B cell (primary cell): ENCODE measurements around the gene OGT. TPM values are rescaled to one million over a fixed set of nuclear protein-coding genes. Genes with fewer than 3 reads are reported as not detected.
A peak's percentile ranks its signal among the peaks of the same experiment; 100 is the strongest.

ENCODE experiments used
- ATAC-seq: fragments of 200-7000 bp; cut with Tn5 transposase; one replicate; pipeline ENCODE4 v1.10.0; 2021; ENCODE audit warnings: low read depth, mild to moderate bottlenecking, moderate number of reproducible peaks, moderate library complexity
- CTCF ChIA-PET: fragments of 350-600 bp; sonication (Branson Sonifier 250); formaldehyde crosslinking; loops from one replicate; lab custom pipeline; 2021; ENCODE audit warnings: antibody characterized with exemption, inconsistent platforms; lab: Charles Lee
- POLR2A ChIA-PET: fragments of 350-600 bp; sonication (Branson Sonifier 250); formaldehyde crosslinking; loops from one replicate; lab custom pipeline; 2021; ENCODE audit warnings: antibody characterized with exemption; lab: Charles Lee
- DNase-seq: peaks from one replicate; pipeline ENCODE4 v3.0.0; 2013
- H2AFZ ChIP-seq: 2 replicates; pipeline ENCODE4 v1.6.1; 2012; ENCODE audit warnings: mild to moderate bottlenecking, low read depth, low read length; ENCODE audit not compliant: insufficient read depth, poor library complexity, severe bottlenecking
- H3K27ac ChIP-seq, 2 donors: 1 replicate in 1 of 2; 2 replicates in 1 of 2; pipeline ENCODE4 v1.5.1; 2012 to 2013; ENCODE audit warnings: low read length in 2 of 2, mild to moderate bottlenecking in 2 of 2, moderate library complexity in 1 of 2
- H3K27me3 ChIP-seq, 4 experiments: fragments of 200-600 bp in 1 of 4; sonication (generic) in 1 of 4; replicated peaks in 1 of 4; 1 replicate in 2 of 4; 2 replicates in 2 of 4; pipeline versions ENCODE4 v1.6.1 to v1.7.0; 2013 to 2016; ENCODE audit warnings: low read length in 3 of 4, mild to moderate bottlenecking in 2 of 4, mixed read lengths in 1 of 4, moderate library complexity in 1 of 4; ENCODE audit not compliant: insufficient read depth in 4 of 4, control insufficient read depth in 3 of 4; ENCODE audit errors: control extremely low read depth in 1 of 4
- H3K36me3 ChIP-seq, 2 experiments: replicated peaks in 1 of 2; 1 replicate in 1 of 2; 2 replicates in 1 of 2; pipeline versions ENCODE4 v1.6.1 to v1.7.1; 2013; ENCODE audit warnings: low read length in 1 of 2; ENCODE audit not compliant: insufficient read depth in 2 of 2, control insufficient read depth in 1 of 2; ENCODE audit errors: control extremely low read depth in 1 of 2, extremely low read depth in 1 of 2
- H3K4me1 ChIP-seq, 2 donors: fragments of 200-600 bp in 1 of 2; sonication (generic) in 1 of 2; 1 replicate in 1 of 2; 2 replicates in 1 of 2; pipeline versions ENCODE4 v1.5.1 to v1.6.1; 2013 to 2017; ENCODE audit warnings: low read length in 2 of 2; ENCODE audit not compliant: control insufficient read depth in 2 of 2, insufficient read depth in 2 of 2
- H3K4me2 ChIP-seq: replicated peaks from 2 replicates; pipeline ENCODE3; 2012; ENCODE audit warnings: mild to moderate bottlenecking, low read depth, low read length; ENCODE audit not compliant: poor library complexity, severe bottlenecking
- H3K4me3 ChIP-seq, 5 experiments: fragments of 200-600 bp in 1 of 5; sonication (generic) in 1 of 5; 1 replicate in 3 of 5; 2 replicates in 2 of 5; pipeline versions ENCODE4 v1.5.1 to v1.7.0; 2011 to 2016; ENCODE audit warnings: low read length in 4 of 5, mild to moderate bottlenecking in 4 of 5, low read depth in 2 of 5, control low read depth in 1 of 5, moderate library complexity in 1 of 5; ENCODE audit not compliant: insufficient read depth in 1 of 5; ENCODE audit errors: control extremely low read depth in 1 of 5, extremely low read depth in 1 of 5
- H3K79me2 ChIP-seq: fragments of 200-600 bp; sonication (generic); one replicate; pipeline ENCODE4 v1.6.0; 2016; ENCODE audit warnings: low read length; ENCODE audit not compliant: control insufficient read depth, insufficient read depth
- H3K9ac ChIP-seq: fragments of 200-600 bp; sonication (generic); 2 replicates; pipeline ENCODE4 v1.6.1; 2017; ENCODE audit warnings: mild to moderate bottlenecking, low read length, moderate library complexity
- H3K9me3 ChIP-seq, 3 donors: one replicate each; pipeline versions ENCODE4 v1.6.1 to v1.7.1; 2013; ENCODE audit warnings: low read length in 2 of 3; ENCODE audit not compliant: control insufficient read depth in 2 of 3, insufficient read depth in 1 of 3; ENCODE audit errors: control extremely low read depth in 1 of 3
- H4K20me1 ChIP-seq: 2 replicates; pipeline ENCODE4 v1.6.0; 2012; ENCODE audit warnings: mild to moderate bottlenecking, low read length; ENCODE audit not compliant: insufficient read depth, control insufficient read depth, poor library complexity, severe bottlenecking
- H3K27ac Mint-ChIP-seq: one replicate; pipeline ENCODE4 v1.8.0; 2021; ENCODE audit warnings: mixed read lengths
- H3K27me3 Mint-ChIP-seq: one replicate; pipeline ENCODE4 v1.8.0; 2021; ENCODE audit warnings: mixed read lengths
- H3K4me1 Mint-ChIP-seq: one replicate; pipeline ENCODE4 v1.8.0; 2021; ENCODE audit warnings: mixed read lengths
- H3K4me3 Mint-ChIP-seq: one replicate; pipeline ENCODE4 v1.8.0; 2021; ENCODE audit warnings: mixed read lengths
- H3K9me3 Mint-ChIP-seq: one replicate; pipeline ENCODE4 v1.8.0; 2022; ENCODE audit warnings: mixed read lengths; ENCODE audit not compliant: insufficient read depth
- CTCF ChIP-seq: fragments of 200-600 bp; IDR thresholded peaks from one replicate; pipeline ENCODE4 v1.8.0; 2022; ENCODE audit warnings: antibody characterized with exemption, mild to moderate bottlenecking
- EZH2 ChIP-seq: IDR thresholded peaks from 2 replicates; pipeline ENCODE4 v1.6.1; 2012; ENCODE audit warnings: borderline replicate concordance, low read depth, mild to moderate bottlenecking, moderate library complexity, low read length; ENCODE audit not compliant: insufficient read depth, poor library complexity, severe bottlenecking
- WGBS: methylation state at CpG from one replicate; pipeline ENCODE4 v1.1.5; 2013; ENCODE audit warnings: missing lambda C conversion rate; ENCODE audit not compliant: insufficient coverage; 5-methylcytosine and 5-hydroxymethylcytosine counted together
- intact Hi-C: fragments of 100-400 bp; cut with micrococcal nuclease; formaldehyde crosslinking; loops from one replicate; pipeline ENCODE4 v1.10.0; 2022
- polyA plus RNA-seq: library from polyadenylated mRNA; depleted of rRNA; stranded (reverse); fragments of >200 nt; gene quantifications from 2 replicates; pipeline ENCODE4 v1.2.3, GENCODE V29; 2012
- total RNA-seq, 2 donors: library from RNA; stranded (reverse); fragments of 120-200 nt in 1 of 2; gene quantifications; 1 replicate in 1 of 2; 2 replicates in 1 of 2; pipeline versions ENCODE4 v1.2.3 to v1.2.4, GENCODE V29; 2013 to 2022

OGT gene
- total and polyA plus RNA-seq, 2 donors (not counting 1 experiment from before 2014, with no cell fraction given) = 235 to 307 TPM

GRCh38 chrX:71615954-71616353 lies 83.0 kb downstream of the OGT start:
- peak overlapping the region; percentile 47 for H3K4me3 Mint-ChIP-seq
- intact Hi-C loops = no loop called here
- CTCF ChIA-PET = no interaction called here
- no peak overlapping the region for H2AFZ ChIP-seq
- no peaks in the 10 kb centered on the region for H4K20me1 ChIP-seq
- H3K4me1 Mint-ChIP-seq = peaks cover 39% of the 10 kb centered on the region
- no peak overlapping the region for H3K27ac ChIP-seq
- no peaks in the 10 kb centered on the region for H3K27me3 ChIP-seq
- peaks cover 0 to 13% of the 10 kb centered on the region in 2 experiments for H3K36me3 ChIP-seq
- H3K9me3 Mint-ChIP-seq = no peaks in the 10 kb centered on the region
- peak overlapping the region; percentile 59 for H3K27ac Mint-ChIP-seq
- H3K4me3 ChIP-seq = no peak overlapping the region
- H3K79me2 ChIP-seq = no peaks in the 10 kb centered on the region
- H3K27me3 Mint-ChIP-seq = no peaks in the 10 kb centered on the region
- ATAC-seq (no peak), DNase-seq (no peak)
- H3K9me3 ChIP-seq = peaks cover 0 to 12% (median 0%) of the 10 kb centered on the region in 3 donors
- peaks cover 33 to 43% of the 10 kb centered on the region in 2 donors for H3K4me1 ChIP-seq
- TF ChIP-seq CTCF (no peak), EZH2 (no peak)
- 81% methylated on average over 10 of the region's 10 CpGs for WGBS
- POLR2A ChIA-PET = interaction anchor here (1.6 kb wide), 1 partner anchor 21 kb away, joined by 3 read pairs; no protein-coding TSS in a partner anchor
- no peak overlapping the region for H3K4me2 ChIP-seq
- H3K9ac ChIP-seq = no peak overlapping the region

DNA sequence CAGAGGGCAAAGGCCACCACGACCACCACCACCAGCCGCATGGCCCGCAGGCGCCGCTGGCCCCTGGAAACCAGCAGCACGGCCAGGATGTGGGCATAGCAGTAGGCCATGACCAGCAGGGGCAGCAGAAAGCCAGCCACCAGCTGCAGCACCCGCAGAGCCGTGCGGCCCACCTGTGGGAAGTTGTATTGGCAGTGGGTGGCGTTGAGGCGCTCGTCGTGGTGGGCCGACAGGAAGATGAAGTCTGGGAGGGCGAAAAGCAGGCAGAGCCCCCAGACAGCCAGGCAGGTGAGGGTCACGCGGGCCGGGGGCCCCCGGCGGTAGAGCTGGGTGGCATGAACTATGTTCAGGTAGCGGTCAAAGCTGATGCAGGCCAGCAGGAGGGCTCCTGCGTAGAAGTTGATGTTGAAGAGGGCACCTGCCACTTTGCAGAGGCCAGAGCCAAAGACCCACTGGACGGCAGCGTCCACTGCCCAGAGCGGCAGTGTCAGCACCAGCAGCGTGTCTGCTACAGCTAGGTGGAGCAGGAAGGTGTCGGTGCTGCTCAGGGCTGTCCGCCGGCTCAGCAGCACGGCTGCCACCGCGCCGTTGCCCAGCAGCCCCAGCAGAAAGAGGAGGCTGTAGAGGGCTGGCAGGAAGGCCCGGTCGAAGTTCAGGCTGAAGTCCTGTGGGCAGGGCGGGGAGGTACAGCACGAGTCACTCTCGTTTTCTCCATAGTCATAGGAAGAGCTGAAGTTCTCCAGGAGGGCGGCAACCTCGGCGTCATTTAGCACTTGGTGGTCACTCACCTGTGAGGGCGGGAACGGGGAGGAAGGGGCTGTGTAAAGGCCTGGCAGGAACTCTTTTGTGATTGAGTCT lies 84.0 kb downstream of the OGT start:
- intact Hi-C loops = no loop called here
- no peak overlapping the region for H2AFZ ChIP-seq
- DNase-seq = no peak
- H3K4me1 ChIP-seq = peaks cover 33 to 49% of the 10 kb centered on the region in 2 donors
- H3K4me1 Mint-ChIP-seq = peaks cover 44% of the 10 kb centered on the region
- peak overlapping the region; percentile 64 for H3K4me2 ChIP-seq
- peaks cover 0 to 14% (median 0%) of the 10 kb centered on the region in 3 donors for H3K9me3 ChIP-seq
- H3K4me3 ChIP-seq = peak overlapping the region in 1 of 5 experiments; percentile 47
- H3K27ac ChIP-seq = no peak overlapping the region
- H3K27ac Mint-ChIP-seq = peak overlapping the region; percentile 53
- H3K27me3 ChIP-seq = no peaks in the 10 kb centered on the region
- peak overlapping the region; percentile 22 for H3K9ac ChIP-seq
- H3K27me3 Mint-ChIP-seq = no peaks in the 10 kb centered on the region
- ChIA-PET POLR2A (interaction anchor here (1.6 kb wide), 1 partner anchor 20 kb away, joined by 3 read pairs; no protein-coding TSS in a partner anchor), CTCF (interaction anchor here (1.0 to 1.6 kb wide), 2 partner anchors 20 to 31 kb away, joined by 3 to 4 read pairs; no protein-coding TSS in a partner anchor)
- H3K4me3 Mint-ChIP-seq = peak overlapping the region; percentile 76
- H3K79me2 ChIP-seq = no peaks in the 10 kb centered on the region
- no peaks in the 10 kb centered on the region for H3K9me3 Mint-ChIP-seq
- peaks cover 0 to 6% of the 10 kb centered on the region in 2 experiments for H3K36me3 ChIP-seq
- WGBS = 70% methylated on average over 28 of the region's 43 CpGs
- ATAC-seq = no peak
- H4K20me1 ChIP-seq = no peaks in the 10 kb centered on the region
- no peak for TF ChIP-seq EZH2
- no peak for TF ChIP-seq CTCF
